Measurements from ENCODE around the gene RGS1.

DNA sequence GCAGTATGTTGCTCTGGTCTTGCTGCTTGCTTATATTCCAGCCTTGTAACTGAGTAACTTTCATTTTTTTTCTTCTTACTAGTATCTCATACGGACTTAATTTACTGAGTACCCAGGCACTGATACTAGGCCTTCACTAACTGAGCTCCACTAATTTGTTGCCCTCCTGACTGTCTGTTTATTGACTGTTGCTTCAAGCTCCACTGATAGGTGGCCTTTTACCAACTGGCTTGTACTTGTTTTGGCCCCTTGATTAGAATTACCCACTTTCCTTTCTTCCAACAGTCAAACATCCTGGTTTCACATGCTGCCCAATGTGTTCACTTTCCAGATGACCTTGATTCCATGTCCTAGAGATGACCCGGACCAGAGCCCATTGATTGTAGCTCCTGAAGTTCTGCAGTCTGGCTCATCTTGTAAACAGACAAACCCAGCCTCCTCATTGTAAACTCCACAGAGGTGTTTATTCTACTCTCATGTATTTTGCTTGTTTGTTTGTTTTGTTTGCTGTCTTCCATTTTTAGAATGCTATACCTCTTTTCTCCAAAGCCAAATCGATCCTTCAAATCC, 27.7 kb downstream of the RGS1 start:
- no peak for TF ChIP-seq CTCF (IDR thresholded peaks at IDR 0.05)
- no peak for TF ChIP-seq POLR2A (IDR thresholded peaks at IDR 0.05)
